Renal cortex interstitium (tissue), 11 donors: ENCODE data around the gene ANKRD6. TPM values are rescaled to one million over a fixed set of nuclear protein-coding genes. Genes with fewer than 3 reads are reported as not detected.

Source experiments
- DNase-seq, 11 donors: peaks; one replicate each; pipeline ENCODE4 v3.0.0-alpha.2; 2013; ENCODE audit warnings: low read depth in 9 of 11, low spot score in 4 of 11; ENCODE audit errors: extremely low read depth in 1 of 11
- polyA plus RNA-seq, 3 donors: library from polyadenylated mRNA; unstranded; fragments of 120-200 nt; gene quantifications; one replicate each; pipeline ENCODE4 v1.2.1, GENCODE V29; 2013; ENCODE audit not compliant: insufficient read length in 3 of 3

ANKRD6 gene
- polyA plus RNA-seq, 3 donors, result 23.4 to 44.8 (median 26.4) TPM

GRCh38 chr6:89530982-89531381 lies 98.0 kb downstream of the ANKRD6 start:
- DNase-seq, result no peak

GRCh38 chr6:89536231-89536630 lies 103.3 kb downstream of the ANKRD6 start:
- no peak for DNase-seq

GRCh38 chr6:89539779-89540178 lies 106.8 kb downstream of the ANKRD6 start:
- DNase-seq, result no peak

GRCh38 chr6:89542081-89542857 lies 109.3 kb downstream of the ANKRD6 start:
- no peak for DNase-seq

- DNase-seq, result no peak
Measured at GRCh38 chr6:89542866-89543265, 109.9 kb downstream of the ANKRD6 start.

- no peak for DNase-seq
Measured at GRCh38 chr6:89547281-89547680, 114.3 kb downstream of the ANKRD6 start.

- DNase-seq, result no peak
Measured at GRCh38 chr6:89553431-89553830, 120.5 kb downstream of the ANKRD6 start.

- DNase-seq, result no peak
Measured at GRCh38 chr6:89554106-89554505, 121.2 kb downstream of the ANKRD6 start.

GRCh38 chr6:89555031-89555430 lies 122.1 kb downstream of the ANKRD6 start:
- no peak for DNase-seq

GRCh38 chr6:89555806-89556205 lies 122.9 kb downstream of the ANKRD6 start:
- no peak for DNase-seq

- DNase-seq, result no peak
Measured at GRCh38 chr6:89559487-89559886, 126.5 kb downstream of the ANKRD6 start.

- no peak for DNase-seq
Measured at GRCh38 chr6:89562093-89562973, 129.4 kb downstream of the ANKRD6 start.

GRCh38 chr6:89563866-89564265 lies 130.9 kb downstream of the ANKRD6 start:
- DNase-seq, result no peak

- DNase-seq, result no peak
Measured at GRCh38 chr6:89564752-89565427, 131.9 kb downstream of the ANKRD6 start.

- no peak for DNase-seq
Measured at GRCh38 chr6:89566008-89566800, 133.3 kb downstream of the ANKRD6 start.

GRCh38 chr6:89566930-89567629 lies 134.1 kb downstream of the ANKRD6 start:
- no peak for DNase-seq

- DNase-seq, result no peak
Measured at GRCh38 chr6:89567630-89568390, 134.9 kb downstream of the ANKRD6 start.
